Measurements from ENCODE around the gene CHTF8. TPM values are rescaled to one million over a fixed set of nuclear protein-coding genes. Genes with fewer than 3 reads are reported as not detected.
"Not testable (repeated sequence)": the region's sequence is repeated elsewhere in the genome, so short reads cannot be mapped to it uniquely, and the experiment has no call there.

Gene CHTF8
- polyA plus RNA-seq, 1 experiment = 161 TPM

- ChIA-PET POLR2A (interaction anchor here (0.6 kb wide), 2 partner anchors 34 to 310 kb away, joined by 4 to 15 read pairs; no protein-coding TSS in a partner anchor), CTCF (interaction anchor here (0.6 to 2.4 kb wide), 6 partner anchors 10 to 606 kb away, joined by 3 to 7 read pairs (median 4); no protein-coding TSS in a partner anchor)
- no peak for TF ChIP-seq CTCF (IDR thresholded peaks at IDR 0.05; ENCODE audit: insufficient read depth, low read depth, low read length)
- no peak for DNase-seq (ENCODE audit: low read depth)
- Histone ChIP-seq H3K27me3 (ENCODE audit: control insufficient read depth, insufficient read depth, low read length) (no peaks in the 10 kb centered on the region), H3K36me3 (ENCODE audit: control insufficient read depth, insufficient read depth, low read length) (peaks cover 2% of the 10 kb centered on the region), H3K4me3 (ENCODE audit: low read depth, low read length) (peak overlapping the region; percentile 98)
Measured at GRCh38 chr16:69133373-69133954, 1.1 kb upstream of the CHTF8 start.

GRCh38 chr16:69131839-69132423 is 457 bp downstream of the CHTF8 start:
- POLR2A ChIA-PET = no interaction called here
- TF ChIP-seq CTCF (IDR thresholded peaks at IDR 0.05; ENCODE audit: insufficient read depth, low read depth, low read length) = no peak
- no peaks in the 10 kb centered on the region for H3K36me3 ChIP-seq (ENCODE audit: control insufficient read depth, insufficient read depth, low read length)
- peak overlapping the region; percentile 98 for H3K4me3 ChIP-seq (ENCODE audit: low read depth, low read length)
- no peak for DNase-seq (ENCODE audit: low read depth)
- H3K27me3 ChIP-seq (ENCODE audit: control insufficient read depth, insufficient read depth, low read length) = no peaks in the 10 kb centered on the region
- CTCF ChIA-PET = interaction anchor here (0.5 to 2.4 kb wide), 3 partner anchors 19 to 541 kb away, joined by 3 to 7 read pairs (median 3); no protein-coding TSS in a partner anchor

DNA sequence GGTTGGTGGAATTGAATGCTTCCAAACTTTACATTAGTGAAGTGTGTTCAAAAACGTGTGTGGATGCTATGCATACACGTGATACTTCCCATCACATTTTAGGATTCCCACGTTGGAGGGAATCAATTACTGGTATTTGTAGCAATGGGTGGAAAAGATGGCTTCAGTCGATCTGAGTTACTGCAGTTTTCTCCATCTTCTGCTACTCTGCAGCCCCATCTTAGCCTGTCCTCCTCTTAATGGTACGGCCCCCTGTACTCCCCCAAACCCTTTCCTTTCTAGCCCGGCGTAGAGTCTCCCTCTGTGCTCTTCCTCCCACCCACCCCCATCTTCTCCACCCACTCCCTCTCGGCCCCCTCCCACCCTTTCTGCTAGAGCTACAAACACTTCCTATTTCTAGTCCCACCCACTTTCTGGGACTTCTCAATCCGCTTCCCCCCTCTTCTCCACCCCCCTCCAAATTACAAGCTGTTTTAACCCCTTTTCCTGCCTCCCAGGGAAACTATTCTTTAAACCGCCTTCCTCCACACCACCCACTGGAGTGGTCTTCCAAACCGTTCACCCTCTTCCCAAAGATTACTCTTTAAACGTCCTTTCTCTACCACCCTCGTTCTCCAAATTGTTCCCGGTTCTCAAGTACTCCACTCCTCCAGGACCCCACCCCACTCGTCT is 1.1 kb downstream of the CHTF8 start:
- Histone ChIP-seq H3K27me3 (ENCODE audit: control insufficient read depth, insufficient read depth, low read length) (no peaks in the 10 kb centered on the region), H3K4me3 (ENCODE audit: low read depth, low read length) (peak overlapping the region; percentile 98), H3K36me3 (ENCODE audit: control insufficient read depth, insufficient read depth, low read length) (no peaks in the 10 kb centered on the region)
- CTCF ChIA-PET = interaction anchor here (0.5 to 16.2 kb wide), 3 partner anchors 49 to 541 kb away, joined by 3 to 146 read pairs (median 3); no protein-coding TSS in a partner anchor
- no peak for DNase-seq (ENCODE audit: low read depth)
- TF ChIP-seq CTCF (IDR thresholded peaks at IDR 0.05; ENCODE audit: insufficient read depth, low read depth, low read length) = no peak
- POLR2A ChIA-PET = no interaction called here

- no peak overlapping the region for H3K4me3 ChIP-seq (ENCODE audit: low read depth, low read length)
- H3K27me3 ChIP-seq (ENCODE audit: control insufficient read depth, insufficient read depth, low read length) = no peaks in the 10 kb centered on the region
- H3K36me3 ChIP-seq (ENCODE audit: control insufficient read depth, insufficient read depth, low read length) = no peaks in the 10 kb centered on the region
- POLR2A ChIA-PET = no interaction called here
- DNase-seq (ENCODE audit: low read depth) = no peak
- CTCF ChIA-PET = interaction anchor here (1.3 to 16.2 kb wide), 5 partner anchors 12 to 603 kb away, joined by 3 to 146 read pairs (median 7); no protein-coding TSS in a partner anchor
- TF ChIP-seq CTCF (IDR thresholded peaks at IDR 0.05; ENCODE audit: insufficient read depth, low read depth, low read length) = no peak
Measured at GRCh38 chr16:69130461-69130860, 1.9 kb downstream of the CHTF8 start.

DNA sequence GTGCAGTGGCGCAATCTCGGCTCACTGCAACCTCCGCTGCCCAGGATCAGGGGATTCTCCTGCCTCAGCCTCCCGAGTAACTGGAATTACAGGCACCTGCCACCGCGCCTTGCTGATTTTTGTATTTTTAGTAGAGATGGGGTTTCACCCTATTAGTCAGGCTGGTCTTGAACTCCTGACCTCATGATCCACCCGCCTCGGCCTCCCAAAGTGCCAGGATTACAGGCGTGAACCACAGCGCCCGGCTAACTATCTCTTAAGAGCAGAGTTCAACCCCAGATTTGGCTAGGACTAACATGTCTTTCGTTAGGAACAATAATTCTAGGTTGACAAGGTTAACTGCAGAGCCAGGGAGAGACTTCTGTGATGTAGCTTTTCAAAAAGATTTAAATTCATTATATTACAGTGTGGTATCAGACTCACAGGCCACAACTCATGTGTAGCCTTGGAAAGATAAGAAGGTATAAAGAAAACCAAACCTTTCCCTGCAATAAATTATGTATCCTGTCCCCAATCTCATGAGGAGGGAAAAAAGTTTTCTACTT is 4.3 kb downstream of the CHTF8 start:
- POLR2A ChIA-PET = interaction anchor here (0.6 kb wide), 1 partner anchor 144 kb away, joined by 3 read pairs; no protein-coding TSS in a partner anchor
- TF ChIP-seq CTCF (IDR thresholded peaks at IDR 0.05; ENCODE audit: insufficient read depth, low read depth, low read length) = no peak
- Histone ChIP-seq H3K36me3 (ENCODE audit: control insufficient read depth, insufficient read depth, low read length) (no peaks in the 10 kb centered on the region), H3K4me3 (ENCODE audit: low read depth, low read length) (no peak overlapping the region), H3K27me3 (ENCODE audit: control insufficient read depth, insufficient read depth, low read length) (no peaks in the 10 kb centered on the region)
- CTCF ChIA-PET = interaction anchor here (0.7 to 16.2 kb wide), 2 partner anchors 159 to 228 kb away, joined by 3 to 146 read pairs; no protein-coding TSS in a partner anchor
- DNase-seq (ENCODE audit: low read depth) = no peak

DNA sequence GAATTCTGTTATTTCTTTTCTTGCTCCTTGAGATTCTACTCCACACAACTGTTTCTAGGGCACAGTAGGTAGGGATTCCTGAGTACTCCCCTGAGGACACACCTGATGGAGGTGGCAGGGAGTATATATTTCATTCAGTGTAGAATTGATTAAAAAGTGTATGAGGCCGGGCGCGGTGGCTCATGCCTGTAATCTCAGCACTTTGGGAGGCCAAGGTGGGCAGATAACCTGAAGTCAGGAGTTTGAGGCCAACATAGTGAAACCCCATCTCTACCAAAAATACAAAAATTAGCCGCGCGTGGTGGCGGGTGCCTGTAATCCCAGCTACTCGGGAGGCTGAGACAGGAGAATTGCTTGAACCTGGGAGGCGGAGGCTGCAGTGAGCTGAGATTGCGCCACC is 5.6 kb downstream of the CHTF8 start:
- H3K4me3 ChIP-seq (ENCODE audit: low read depth, low read length); H3K36me3 ChIP-seq (ENCODE audit: control insufficient read depth, insufficient read depth, low read length); DNase-seq (ENCODE audit: low read depth); H3K27me3 ChIP-seq (ENCODE audit: control insufficient read depth, insufficient read depth, low read length); POLR2A ChIA-PET: not testable (repeated sequence)
- CTCF ChIA-PET = interaction anchor here (16.2 kb wide), 1 partner anchor 227 kb away, joined by 146 read pairs; no protein-coding TSS in a partner anchor

All from BJ (cell line).